Limb (tissue), 2 donors: ENCODE results near the gene ZDHHC14.
"Not testable (repeated sequence)": the region's sequence is repeated elsewhere in the genome, so short reads cannot be mapped to it uniquely, and the experiment has no call there.

Source experiments
- DNase-seq, 2 donors: peaks; one replicate each; pipeline ENCODE4 v3.0.0-alpha.2; 2016; ENCODE audit errors: extremely low spot score in 2 of 2

Gene ZDHHC14

DNA sequence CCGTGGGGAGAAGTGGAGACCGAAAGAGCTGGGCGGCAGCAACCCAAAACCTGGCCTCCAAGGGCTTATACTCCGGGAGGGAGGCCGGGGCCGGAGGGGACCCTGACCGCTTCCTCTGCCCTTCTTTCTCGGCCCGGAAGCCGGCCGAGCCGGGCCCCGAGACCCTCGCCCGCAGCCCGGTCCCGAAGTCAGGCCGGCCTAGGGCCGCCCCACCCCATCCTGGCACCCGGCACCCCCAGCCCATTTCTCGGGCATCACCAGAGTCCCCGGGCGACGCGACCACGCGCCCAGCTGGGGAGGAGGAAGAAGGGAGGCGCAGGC, 572 bp upstream of the ZDHHC14 start:
- DNase-seq = no peak

DNA sequence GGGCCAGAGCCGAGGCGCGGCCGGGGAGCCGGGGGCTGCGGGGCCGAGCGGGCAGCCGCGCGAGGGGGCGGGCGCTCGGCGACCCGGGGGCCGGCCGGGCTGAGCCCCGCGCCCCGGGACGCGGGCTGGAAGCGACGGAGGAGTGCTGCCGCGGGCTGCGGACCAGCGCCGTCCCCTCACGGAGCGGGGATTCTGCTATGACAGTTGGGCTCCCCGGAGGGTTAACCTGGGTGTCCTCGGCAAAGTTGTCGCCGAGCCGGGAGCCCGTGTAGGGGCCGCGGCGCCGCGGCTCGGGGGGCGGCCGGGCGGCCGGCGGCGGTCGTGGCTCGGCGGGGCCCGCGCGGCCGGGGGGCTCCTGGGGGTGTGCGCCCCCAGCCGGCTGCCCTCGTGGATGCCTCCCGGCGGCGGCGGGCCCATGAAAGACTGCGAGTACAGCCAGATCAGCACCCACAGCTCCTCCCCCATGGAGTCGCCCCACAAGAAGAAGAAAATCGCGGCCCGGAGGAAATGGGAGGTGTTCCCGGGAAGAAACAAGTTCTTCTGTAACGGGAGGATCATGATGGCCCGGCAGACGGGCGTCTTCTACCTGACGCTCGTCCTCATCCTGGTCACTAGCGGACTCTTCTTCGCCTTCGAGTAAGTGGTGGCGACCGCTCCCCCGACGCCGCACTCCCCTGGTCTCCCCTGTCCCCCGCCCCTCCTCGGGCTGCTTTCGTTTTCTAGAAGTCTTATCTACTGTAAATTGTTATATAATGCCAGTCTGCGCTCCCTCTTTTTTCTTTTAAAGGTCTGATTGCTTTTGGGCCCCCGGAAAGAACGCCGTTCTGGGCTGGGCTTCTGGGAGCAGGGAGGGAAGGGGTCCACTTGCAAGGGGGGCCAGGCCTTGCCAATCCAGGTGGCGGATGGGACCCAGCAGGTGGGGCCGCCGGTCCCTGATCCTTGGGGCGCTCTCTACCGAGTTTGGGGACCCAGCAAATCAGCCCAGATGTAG, 936 bp downstream of the ZDHHC14 start:
- DNase-seq = peak in 1 of 2 donors; percentile 70

- no peak for DNase-seq
These were observed 1.8 kb downstream of the ZDHHC14 start for GRCh38 chr6:157382821-157383220.

DNA sequence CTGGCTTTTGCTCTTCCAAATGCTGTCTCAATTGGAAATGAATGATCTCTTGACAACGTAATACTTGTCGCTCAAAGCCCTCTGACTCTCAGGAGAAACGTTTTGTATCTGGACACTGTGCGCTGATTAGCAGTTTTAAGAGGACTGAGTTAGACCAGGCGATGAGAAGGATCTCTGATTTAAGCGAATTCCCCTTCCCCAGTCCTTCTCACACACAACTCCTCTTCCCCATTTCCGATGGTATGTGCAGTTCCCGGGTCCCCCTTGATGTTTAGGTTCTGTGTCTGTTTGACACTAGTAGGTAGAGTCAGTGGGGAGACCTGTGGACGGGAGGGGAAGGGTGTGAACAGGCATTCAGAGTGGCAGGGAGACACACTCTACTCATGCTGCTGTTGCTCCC, 2.5 kb downstream of the ZDHHC14 start:
- DNase-seq = no peak

DNA sequence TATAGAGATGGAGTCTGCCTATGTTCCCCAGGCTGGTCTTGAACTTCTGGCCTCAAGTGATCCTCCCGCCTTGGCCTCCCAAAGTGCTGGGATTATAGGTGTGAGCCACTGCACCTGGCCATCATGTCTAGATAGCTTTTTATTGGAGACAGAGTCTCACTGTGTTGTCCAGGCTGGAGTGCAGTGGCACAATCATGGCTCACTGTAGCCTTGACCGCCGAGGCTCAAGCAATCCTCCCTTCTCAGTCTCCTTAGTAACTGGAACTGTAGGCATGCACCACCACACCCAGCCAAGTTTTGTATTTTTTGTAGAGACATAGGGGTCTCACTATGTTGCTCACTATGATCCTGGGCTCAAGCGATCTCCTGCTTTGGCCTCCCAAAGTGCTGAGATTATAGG, 4.0 kb downstream of the ZDHHC14 start:
- not testable (repeated sequence) for DNase-seq

DNA sequence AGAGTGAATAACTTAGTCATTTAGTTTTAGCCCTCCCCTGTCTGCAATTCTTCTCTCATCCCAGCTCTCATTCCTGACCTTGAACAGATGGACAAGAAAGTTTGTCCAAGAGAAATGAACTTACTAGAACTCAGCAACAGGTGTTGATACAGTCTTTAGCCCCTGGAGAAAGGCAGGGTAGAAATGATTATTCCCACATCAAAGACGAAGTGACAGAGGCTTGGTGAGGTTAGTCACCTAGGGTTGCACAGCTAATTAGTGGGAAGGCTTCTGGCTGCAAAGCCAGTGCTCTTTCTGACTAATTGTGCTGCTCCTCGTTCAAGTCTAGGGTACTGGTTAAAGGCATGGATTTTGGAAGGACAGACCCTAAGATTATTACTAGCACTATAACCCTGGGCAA, 4.5 kb downstream of the ZDHHC14 start:
- DNase-seq = no peak

- no peak for DNase-seq
These were observed 5.0 kb downstream of the ZDHHC14 start for GRCh38 chr6:157386023-157386422.

DNA sequence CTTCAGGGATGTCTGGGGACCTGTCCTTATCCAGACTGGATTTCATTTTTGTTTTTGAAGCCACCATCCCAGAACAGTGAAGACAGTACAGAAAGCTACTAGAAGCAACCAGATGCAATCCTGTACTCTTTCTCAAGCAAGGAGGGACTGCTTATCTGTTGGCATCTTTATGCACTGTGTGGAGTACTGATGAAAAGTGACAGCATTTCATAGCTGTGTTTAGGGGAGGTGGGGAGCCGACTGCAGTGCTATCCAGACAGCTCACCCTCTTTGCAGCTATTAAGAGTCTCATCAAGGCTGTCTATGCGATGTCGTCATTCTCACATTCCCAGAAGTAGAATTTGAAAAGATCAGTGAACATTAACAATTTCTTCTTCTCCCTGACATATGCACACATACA, 5.5 kb downstream of the ZDHHC14 start:
- DNase-seq = no peak

DNA sequence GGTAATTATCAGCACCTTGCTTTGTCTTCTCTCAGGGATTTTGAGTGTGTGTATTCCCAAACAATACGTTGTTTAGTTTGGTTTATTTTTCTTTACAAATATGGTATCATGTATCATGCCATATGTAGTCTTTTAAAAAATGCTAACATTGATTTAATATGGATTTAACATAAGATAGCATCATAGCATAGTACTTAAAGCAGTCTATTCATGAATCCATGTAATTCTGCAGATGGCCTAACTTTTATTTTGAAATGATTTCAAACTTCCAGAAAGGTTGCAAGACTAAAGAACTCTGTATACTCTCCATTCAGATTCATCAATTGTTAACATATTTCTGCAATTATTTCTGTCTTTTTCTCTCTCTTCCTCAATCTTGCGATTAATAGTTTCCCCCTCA, 7.9 kb downstream of the ZDHHC14 start:
- DNase-seq = no peak

GRCh38 chr6:157390273-157391060, 9.5 kb downstream of the ZDHHC14 start:
- DNase-seq = no peak

GRCh38 chr6:157392927-157393668, 12.1 kb downstream of the ZDHHC14 start:
- no peak for DNase-seq

- no peak for DNase-seq
These were observed 12.8 kb downstream of the ZDHHC14 start for GRCh38 chr6:157393669-157394327.

DNA sequence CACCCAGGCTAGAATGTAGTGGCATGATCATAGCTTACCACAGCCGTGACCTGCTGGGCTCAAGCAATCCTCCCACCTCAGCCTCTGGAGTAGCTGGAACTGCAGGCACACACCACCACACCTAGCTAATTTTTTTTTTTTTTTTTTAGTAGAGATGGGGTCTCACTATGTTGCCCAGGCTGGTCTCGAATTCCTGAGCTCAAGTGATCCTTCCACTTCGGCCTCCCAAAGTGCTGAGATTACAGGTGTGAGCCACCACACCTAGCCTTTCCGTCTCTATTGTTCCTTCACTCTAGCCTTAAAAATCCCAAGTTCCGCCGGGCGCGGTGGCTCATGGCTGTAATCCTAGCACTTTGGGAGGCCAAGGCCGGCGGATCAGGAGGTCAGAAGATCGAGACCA, 14.2 kb downstream of the ZDHHC14 start:
- not testable (repeated sequence) for DNase-seq

GRCh38 chr6:157396026-157396425, 15.0 kb downstream of the ZDHHC14 start:
- DNase-seq = no peak

GRCh38 chr6:157397660-157398059, 16.7 kb downstream of the ZDHHC14 start:
- no peak for DNase-seq

DNA sequence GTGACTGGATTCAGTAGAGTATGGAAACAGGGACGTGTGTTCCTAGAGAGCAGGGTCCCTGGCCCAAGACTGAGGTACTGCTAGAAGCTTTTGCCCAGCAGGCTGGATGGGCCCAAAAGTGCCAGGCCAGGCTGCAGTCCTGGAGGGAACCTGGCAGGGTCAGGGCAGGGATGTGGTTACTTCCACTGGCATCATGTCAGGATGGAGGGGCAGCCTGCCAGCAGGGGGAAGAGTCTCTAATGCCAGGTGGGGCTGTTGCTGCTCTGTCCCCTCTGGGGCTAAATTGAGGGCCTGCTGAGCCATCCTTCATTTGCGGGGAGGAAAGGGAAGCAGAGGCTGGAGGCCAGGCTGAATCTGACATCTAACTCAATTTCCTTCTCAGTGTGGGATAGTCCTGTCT, 17.2 kb downstream of the ZDHHC14 start:
- no peak for DNase-seq

DNA sequence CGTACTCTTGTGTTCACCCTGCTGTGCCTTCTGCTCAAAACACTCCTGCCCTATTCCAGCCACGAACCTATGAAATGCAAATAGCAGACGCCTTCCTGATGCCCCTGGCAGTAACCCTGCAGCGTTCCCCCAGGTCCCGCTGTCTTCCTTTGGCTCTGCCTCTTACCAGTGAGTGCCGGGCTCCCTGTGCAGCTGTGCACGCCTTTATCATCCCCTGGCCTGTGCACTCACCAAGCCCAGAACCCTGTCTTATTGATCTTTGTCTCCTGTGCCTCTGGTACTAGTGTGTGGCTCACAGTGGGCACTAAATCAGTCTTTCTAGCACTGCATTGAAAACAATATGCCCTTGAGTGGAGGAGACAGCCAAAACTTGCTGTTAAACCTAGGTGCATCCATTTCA, 19.7 kb downstream of the ZDHHC14 start:
- no peak for DNase-seq

GRCh38 chr6:157401734-157402338, 20.8 kb downstream of the ZDHHC14 start:
- no peak for DNase-seq

- DNase-seq = no peak
These were observed 22.2 kb downstream of the ZDHHC14 start for GRCh38 chr6:157402996-157403685.

DNA sequence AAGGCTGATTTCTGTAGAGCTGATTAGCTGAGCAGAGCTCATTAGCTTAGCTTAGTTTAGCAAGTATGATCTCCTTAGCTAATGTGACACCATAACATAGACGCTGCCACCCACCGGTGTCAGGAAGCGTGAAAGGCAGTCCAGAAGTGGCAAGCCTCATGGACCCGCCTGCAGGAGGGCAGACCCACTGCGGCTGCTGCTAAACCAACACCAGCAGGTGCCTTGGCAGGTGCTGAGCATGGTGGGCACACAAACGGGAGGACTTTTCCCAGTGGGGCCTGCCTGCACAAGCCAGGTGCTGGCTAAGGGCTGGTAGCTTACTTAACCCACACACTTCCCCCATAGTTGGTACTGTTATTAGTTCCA, 22.7 kb downstream of the ZDHHC14 start:
- no peak for DNase-seq
